GM12872 (cell line): ENCODE results near the gene INTU.

Source experiments
- TF ChIP-seq, protein P1 (sequence below): IDR thresholded peaks from 3 replicates; pipeline ENCODE4 v1.5.1; 2011; ENCODE audit warnings: low read depth, mild to moderate bottlenecking, low read length, moderate library complexity; ENCODE audit not compliant: insufficient read depth

INTU gene

DNA sequence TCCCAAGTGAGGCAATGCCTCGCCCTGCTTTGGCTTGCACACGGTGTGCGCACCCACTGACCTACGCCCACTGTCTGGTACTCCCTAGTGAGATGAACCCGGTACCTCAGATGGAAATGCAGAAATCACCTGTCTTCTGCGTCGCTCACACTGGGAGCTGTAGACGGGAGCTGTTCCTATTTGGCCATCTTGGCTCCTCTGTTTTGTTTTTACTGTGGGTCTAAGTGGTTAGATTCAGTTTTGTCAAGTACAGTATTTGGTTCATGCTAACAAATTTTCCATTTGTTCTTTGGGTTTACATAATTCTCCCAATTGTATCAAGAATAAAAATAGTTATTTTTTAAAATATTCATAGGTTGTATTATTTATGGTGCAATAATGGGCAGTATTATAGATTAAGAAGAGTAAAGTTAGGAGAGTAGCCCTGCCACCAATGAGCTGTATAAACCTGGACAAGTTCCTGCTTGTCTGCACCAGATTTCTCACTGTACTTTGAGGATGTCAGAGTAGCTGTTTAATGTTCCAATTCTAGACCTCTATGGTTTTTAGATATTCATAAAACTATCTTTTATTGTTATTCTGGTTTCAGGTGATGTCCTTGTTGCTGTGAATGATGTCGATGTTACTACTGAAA is 23.4 kb downstream of the INTU start:
- TF ChIP-seq, protein P1, sequence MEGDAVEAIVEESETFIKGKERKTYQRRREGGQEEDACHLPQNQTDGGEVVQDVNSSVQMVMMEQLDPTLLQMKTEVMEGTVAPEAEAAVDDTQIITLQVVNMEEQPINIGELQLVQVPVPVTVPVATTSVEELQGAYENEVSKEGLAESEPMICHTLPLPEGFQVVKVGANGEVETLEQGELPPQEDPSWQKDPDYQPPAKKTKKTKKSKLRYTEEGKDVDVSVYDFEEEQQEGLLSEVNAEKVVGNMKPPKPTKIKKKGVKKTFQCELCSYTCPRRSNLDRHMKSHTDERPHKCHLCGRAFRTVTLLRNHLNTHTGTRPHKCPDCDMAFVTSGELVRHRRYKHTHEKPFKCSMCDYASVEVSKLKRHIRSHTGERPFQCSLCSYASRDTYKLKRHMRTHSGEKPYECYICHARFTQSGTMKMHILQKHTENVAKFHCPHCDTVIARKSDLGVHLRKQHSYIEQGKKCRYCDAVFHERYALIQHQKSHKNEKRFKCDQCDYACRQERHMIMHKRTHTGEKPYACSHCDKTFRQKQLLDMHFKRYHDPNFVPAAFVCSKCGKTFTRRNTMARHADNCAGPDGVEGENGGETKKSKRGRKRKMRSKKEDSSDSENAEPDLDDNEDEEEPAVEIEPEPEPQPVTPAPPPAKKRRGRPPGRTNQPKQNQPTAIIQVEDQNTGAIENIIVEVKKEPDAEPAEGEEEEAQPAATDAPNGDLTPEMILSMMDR = no peak

DNA sequence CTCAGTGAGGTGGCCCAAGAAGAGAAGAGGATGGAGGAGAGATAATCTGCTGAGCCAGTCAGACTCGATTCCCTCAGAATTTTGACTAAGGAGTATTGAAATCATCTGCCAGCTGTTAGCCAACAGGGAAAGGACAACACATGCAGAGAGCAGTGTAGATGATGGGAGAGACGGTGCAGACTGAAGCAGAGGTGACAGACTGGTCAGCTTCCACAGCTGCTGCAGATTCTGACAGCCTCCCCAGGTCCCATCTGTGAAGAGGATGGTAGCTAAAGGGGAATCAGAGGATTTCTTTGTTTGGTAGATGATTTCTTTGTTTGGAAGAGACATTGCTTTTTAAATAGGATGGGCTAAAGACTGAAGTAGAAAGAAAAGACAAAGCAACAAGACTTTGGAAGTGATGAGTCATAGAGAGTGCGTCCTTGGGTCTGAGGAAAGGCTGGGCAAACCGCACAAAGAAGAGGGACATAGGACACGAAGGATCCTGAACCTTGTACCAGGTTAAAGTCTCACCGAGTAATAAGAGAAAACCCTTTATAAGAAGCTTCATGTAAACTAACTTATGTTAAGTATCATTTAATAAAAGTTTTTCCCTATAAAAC is 27.6 kb downstream of the INTU start:
- TF ChIP-seq, protein P1 = no peak

- TF ChIP-seq, protein P1 = no peak
Measured at GRCh38 chr4:127667116-127667515, 34.4 kb downstream of the INTU start.

DNA sequence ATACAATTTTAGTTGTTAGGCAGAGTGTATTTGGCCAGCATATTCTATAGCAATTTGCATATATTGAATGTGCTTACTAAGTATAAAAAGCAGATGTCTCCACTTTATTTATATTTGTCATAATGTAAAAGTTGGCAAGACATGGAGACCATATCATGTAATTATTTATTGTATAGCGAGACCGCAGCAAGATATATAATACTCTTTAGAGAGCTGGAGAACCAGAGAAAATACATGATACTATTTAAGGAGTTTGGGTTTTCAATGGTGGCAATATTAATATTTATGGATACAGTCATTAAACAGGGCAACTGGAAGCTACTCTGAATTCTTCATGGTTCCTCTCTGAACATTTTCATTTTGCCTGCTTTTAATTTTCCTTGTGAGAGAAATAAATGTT is 35.0 kb downstream of the INTU start:
- TF ChIP-seq, protein P1 = no peak

GRCh38 chr4:127668770-127669169 is 36.0 kb downstream of the INTU start:
- TF ChIP-seq, protein P1 = no peak

- TF ChIP-seq, protein P1 = no peak
Measured at GRCh38 chr4:127669691-127670090, 36.9 kb downstream of the INTU start.

DNA sequence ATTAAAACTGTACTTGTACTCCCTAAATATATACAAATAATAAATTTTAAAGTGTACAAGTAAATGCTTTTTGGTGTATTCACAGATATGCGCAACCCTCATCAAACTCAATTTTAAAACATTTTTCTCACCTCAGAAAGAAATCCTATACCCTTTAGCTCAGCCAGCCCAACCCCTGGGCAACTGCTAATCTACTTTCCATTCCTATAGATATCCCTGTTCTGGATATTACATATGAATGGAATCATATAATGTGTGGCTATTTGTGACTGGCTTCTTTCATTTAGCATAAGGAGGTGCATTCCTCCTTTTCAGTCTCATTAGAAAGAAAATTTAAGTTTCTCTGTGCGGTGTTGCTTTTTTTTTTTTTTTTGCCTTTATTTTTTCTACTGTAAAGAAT is 39.4 kb downstream of the INTU start:
- TF ChIP-seq, protein P1 = no peak
